Adrenal gland (tissue), 5 donors: ENCODE data around the gene VARS2.

Experiments
- CTCF ChIP-seq, 6 experiments: fragments of 450-650 bp in 4 of 6; fragments of 200-600 bp in 2 of 6; sonication (generic) in 1 of 6; IDR thresholded peaks; 1 replicate in 5 of 6; 2 replicates in 1 of 6; pipeline versions ENCODE4 v1.5.1 to v1.8.0; 2016 to 2021; ENCODE audit warnings: antibody characterized with exemption in 6 of 6, mild to moderate bottlenecking in 2 of 6, moderate library complexity in 1 of 6
- POLR2A ChIP-seq, 2 donors: fragments of 450-650 bp; IDR thresholded peaks; one replicate each; pipeline ENCODE4 v1.6.1; 2017; ENCODE audit warnings: antibody characterized with exemption in 2 of 2, mild to moderate bottlenecking in 2 of 2, moderate library complexity in 1 of 2
- donor health status: DM: no; HTN: no; CAD: no.

GRCh38 chr6:30884521-30885480, 29.2 kb upstream of the VARS2 start:
- no peak for TF ChIP-seq CTCF (IDR thresholded peaks at IDR 0.05)
- peak; percentile 30 to 42 for TF ChIP-seq POLR2A (IDR thresholded peaks at IDR 0.05)
